Sigmoid colon (tissue), 4 donors: ENCODE results near the gene REC114.

Source experiments
- CTCF ChIP-seq, 4 experiments: fragments of 450-650 bp in 3 of 4; fragments of 200-600 bp in 1 of 4; IDR thresholded peaks; one replicate each; pipeline ENCODE4 v1.5.1; 2016 to 2019; ENCODE audit warnings: antibody characterized with exemption in 4 of 4, mild to moderate bottlenecking in 3 of 4, moderate library complexity in 2 of 4
- POLR2A ChIP-seq, 2 donors: fragments of 450-650 bp; IDR thresholded peaks; one replicate each; pipeline ENCODE4 v1.6.1; 2016; ENCODE audit warnings: antibody characterized with exemption in 2 of 2, mild to moderate bottlenecking in 2 of 2, moderate library complexity in 2 of 2
- POLR2AphosphoS5 ChIP-seq, 4 donors: sonication (generic); formaldehyde crosslinking; IDR thresholded peaks; one replicate each; pipeline ENCODE4 v1.6.1; 2017; ENCODE audit warnings: antibody characterized with exemption in 4 of 4

- no peak for TF ChIP-seq CTCF (IDR thresholded peaks at IDR 0.05)
- TF ChIP-seq POLR2A (IDR thresholded peaks at IDR 0.05): no peak
- no peak for TF ChIP-seq POLR2AphosphoS5 (IDR thresholded peaks at IDR 0.05)
These were observed 40.1 kb downstream of the REC114 start for GRCh38 chr15:73483053-73483452.
